ENCODE data around the gene M1AP. TPM values are rescaled to one million over a fixed set of nuclear protein-coding genes. Genes with fewer than 3 reads are reported as not detected.

M1AP gene
- polyA plus RNA-seq, 1 experiment, result 0.33 TPM

GRCh38 chr2:74514368-74515270, 133.5 kb downstream of the M1AP start, which contains the start of gene TLX2:
TSS of gene TLX2 (plus strand) at chr2:74514450. CDS start at chr2:74514807, 357 bp downstream.
- Histone ChIP-seq H3K27me3 (ENCODE audit: control insufficient read depth, insufficient read depth, low read length) (peaks cover 58% of the 10 kb centered on the region), H3K4me3 (ENCODE audit: low read depth, low read length) (no peak within 1 kb of the TSS), H3K36me3 (ENCODE audit: control insufficient read depth, insufficient read depth, low read length) (no peaks in the 10 kb centered on the region; the same call in 1 of the 2 replicates)
- no peak for TF ChIP-seq CTCF (IDR thresholded peaks at IDR 0.05; ENCODE audit: insufficient read depth, low read depth, low read length)
- no peak for DNase-seq (ENCODE audit: low read depth)
- CTCF ChIA-PET, result no interaction called here
- POLR2A ChIA-PET, result no interaction called here

GRCh38 chr2:74513605-74514367, 134.3 kb downstream of the M1AP start:
- POLR2A ChIA-PET, result no interaction called here
- no peaks in the 10 kb centered on the region; the same call in 1 of the 2 replicates for H3K36me3 ChIP-seq (ENCODE audit: control insufficient read depth, insufficient read depth, low read length)
- no peak for TF ChIP-seq CTCF (IDR thresholded peaks at IDR 0.05; ENCODE audit: insufficient read depth, low read depth, low read length)
- H3K4me3 ChIP-seq (ENCODE audit: low read depth, low read length), result no peak overlapping the region
- DNase-seq (ENCODE audit: low read depth), result no peak
- CTCF ChIA-PET, result interaction anchor here (1.2 kb wide), 1 partner anchor 12 kb away, joined by 3 read pairs; the partner anchor contains the start of gene DQX1
- peaks cover 49% of the 10 kb centered on the region for H3K27me3 ChIP-seq (ENCODE audit: control insufficient read depth, insufficient read depth, low read length)

GRCh38 chr2:74512744-74513604, 135.2 kb downstream of the M1AP start:
- Histone ChIP-seq H3K36me3 (ENCODE audit: control insufficient read depth, insufficient read depth, low read length) (no peaks in the 10 kb centered on the region; the same call in 1 of the 2 replicates), H3K27me3 (ENCODE audit: control insufficient read depth, insufficient read depth, low read length) (peaks cover 42% of the 10 kb centered on the region), H3K4me3 (ENCODE audit: low read depth, low read length) (no peak overlapping the region)
- ChIA-PET CTCF (interaction anchor here (1.2 kb wide), 1 partner anchor 13 kb away, joined by 3 read pairs; the partner anchor contains the start of gene DQX1), POLR2A (no interaction called here)
- no peak for DNase-seq (ENCODE audit: low read depth)
- TF ChIP-seq CTCF (IDR thresholded peaks at IDR 0.05; ENCODE audit: insufficient read depth, low read depth, low read length), result no peak

GRCh38 chr2:74511104-74511989, 136.8 kb downstream of the M1AP start:
- no peak overlapping the region for H3K4me3 ChIP-seq (ENCODE audit: low read depth, low read length)
- DNase-seq (ENCODE audit: low read depth), result no peak
- H3K27me3 ChIP-seq (ENCODE audit: control insufficient read depth, insufficient read depth, low read length), result peaks cover 31% of the 10 kb centered on the region
- CTCF ChIA-PET, result no interaction called here
- POLR2A ChIA-PET, result no interaction called here
- no peak for TF ChIP-seq CTCF (IDR thresholded peaks at IDR 0.05; ENCODE audit: insufficient read depth, low read depth, low read length)
- H3K36me3 ChIP-seq (ENCODE audit: control insufficient read depth, insufficient read depth, low read length), result no peaks in the 10 kb centered on the region; the same call in 1 of the 2 replicates
